H9 (cell line): Measurements from ENCODE around the gene ST8SIA6. TPM values are rescaled to one million over a fixed set of nuclear protein-coding genes. Genes with fewer than 3 reads are reported as not detected.

ENCODE experiments used
- DNase-seq: peaks from one replicate; pipeline ENCODE4 v3.0.0-alpha.2; 2017
- H2AFZ ChIP-seq: one replicate; pipeline ENCODE4 v1.6.1; 2013; ENCODE audit warnings: mild to moderate bottlenecking, low read length, control low read depth, moderate library complexity
- H2AK5ac ChIP-seq: 2 replicates; pipeline ENCODE4 v1.6.1; 2013; ENCODE audit warnings: low read length, control low read depth, mixed read lengths; ENCODE audit not compliant: insufficient read length
- H2BK120ac ChIP-seq: one replicate; pipeline ENCODE4 v1.6.1; 2013; ENCODE audit warnings: low read depth, mild to moderate bottlenecking, low read length, control low read depth, inconsistent platforms; ENCODE audit not compliant: poor library complexity, severe bottlenecking
- H2BK12ac ChIP-seq: 2 replicates; pipeline ENCODE4 v1.6.1; 2013; ENCODE audit warnings: low read length, control low read depth, mixed read lengths, low read depth; ENCODE audit not compliant: insufficient read length
- H2BK15ac ChIP-seq: 2 replicates; pipeline ENCODE4 v1.6.1; 2013; ENCODE audit warnings: low read depth, low read length, control low read depth
- H2BK20ac ChIP-seq: one replicate; pipeline ENCODE4 v1.6.1; 2013; ENCODE audit warnings: low read depth, mild to moderate bottlenecking, low read length, control low read depth, inconsistent platforms; ENCODE audit not compliant: poor library complexity, severe bottlenecking
- H2BK5ac ChIP-seq: 2 replicates; pipeline ENCODE4 v1.6.1; 2013; ENCODE audit warnings: low read length, control low read depth, mixed read lengths; ENCODE audit not compliant: insufficient read length
- H3K14ac ChIP-seq: 2 replicates; pipeline ENCODE4 v1.6.1; 2013; ENCODE audit warnings: low read length, control low read depth; ENCODE audit not compliant: insufficient read depth
- H3K18ac ChIP-seq: 2 replicates; pipeline ENCODE4 v1.6.1; 2013; ENCODE audit warnings: low read depth, mild to moderate bottlenecking, mixed read lengths, low read length, control low read depth; ENCODE audit not compliant: insufficient read length
- H3K23ac ChIP-seq: 2 replicates; pipeline ENCODE4 v1.6.1; 2013; ENCODE audit warnings: low read length, control low read depth, mixed read lengths, low read depth; ENCODE audit not compliant: insufficient read length
- H3K23me2 ChIP-seq: 2 replicates; pipeline ENCODE4 v1.6.1; 2013; ENCODE audit warnings: low read depth, mild to moderate bottlenecking, mixed read lengths, low read length, control low read depth; ENCODE audit not compliant: insufficient read length, poor library complexity, severe bottlenecking
- H3K27ac ChIP-seq: 2 replicates; pipeline ENCODE4 v1.5.1; 2013; ENCODE audit warnings: low read length, control low read depth, mixed read lengths, low read depth; ENCODE audit not compliant: insufficient read length
- H3K27me3 ChIP-seq: 2 replicates; pipeline ENCODE4 v1.6.1; 2013; ENCODE audit warnings: low read length, control low read depth, inconsistent platforms; ENCODE audit not compliant: insufficient read depth
- H3K4ac ChIP-seq: 2 replicates; pipeline ENCODE4 v1.6.1; 2013; ENCODE audit warnings: low read depth, mild to moderate bottlenecking, control low read depth, inconsistent platforms, low read length, moderate library complexity
- H3K4me1 ChIP-seq: 2 replicates; pipeline ENCODE4 v1.6.1; 2013; ENCODE audit warnings: low read length, control low read depth, inconsistent platforms; ENCODE audit not compliant: insufficient read depth
- H3K4me2 ChIP-seq: 2 replicates; pipeline ENCODE4 v1.6.1; 2013; ENCODE audit warnings: low read length, control low read depth, mixed read lengths; ENCODE audit not compliant: insufficient read length, insufficient read depth
- H3K56ac ChIP-seq: 2 replicates; pipeline ENCODE4 v1.6.1; 2013; ENCODE audit warnings: low read depth, mild to moderate bottlenecking, mixed read lengths, low read length, control low read depth; ENCODE audit not compliant: insufficient read length
- H3K79me1 ChIP-seq: 2 replicates; pipeline ENCODE4 v1.6.1; 2013; ENCODE audit warnings: low read depth, mild to moderate bottlenecking, moderate library complexity, low read length, control low read depth, inconsistent platforms; ENCODE audit not compliant: insufficient read depth, poor library complexity, severe bottlenecking
- H3K79me2 ChIP-seq: 2 replicates; pipeline ENCODE4 v1.6.1; 2013; ENCODE audit warnings: low read length, control low read depth, inconsistent platforms; ENCODE audit not compliant: insufficient read depth
- H3K9ac ChIP-seq: 2 replicates; pipeline ENCODE4 v1.6.1; 2013; ENCODE audit warnings: low read length, control low read depth, mixed read lengths; ENCODE audit not compliant: insufficient read length; ENCODE audit errors: extremely low read depth
- H3K9me3 ChIP-seq: one replicate; pipeline ENCODE4 v1.6.1; 2013; ENCODE audit warnings: low read depth, low read length, inconsistent platforms; ENCODE audit not compliant: control insufficient read depth
- H3T11ph ChIP-seq: one replicate; pipeline ENCODE4 v1.6.1; 2013; ENCODE audit warnings: mild to moderate bottlenecking, low read length, control low read depth, inconsistent platforms
- H4K20me1 ChIP-seq: one replicate; pipeline ENCODE4 v1.6.1; 2013; ENCODE audit not compliant: control insufficient read depth, insufficient read length, insufficient read depth
- H4K5ac ChIP-seq: 2 replicates; pipeline ENCODE4 v1.6.1; 2013; ENCODE audit warnings: low read depth, mild to moderate bottlenecking, mixed read lengths, low read length, control low read depth; ENCODE audit not compliant: insufficient read length
- H4K8ac ChIP-seq: replicated peaks from 2 replicates; pipeline ENCODE4 v1.6.1; 2013; ENCODE audit warnings: low read length, control low read depth, mixed read lengths, low read depth; ENCODE audit not compliant: insufficient read length
- H4K91ac ChIP-seq: 2 replicates; pipeline ENCODE4 v1.6.1; 2013; ENCODE audit warnings: low read depth, mild to moderate bottlenecking, moderate library complexity, mixed read lengths, low read length, control low read depth; ENCODE audit not compliant: insufficient read length
- H3K27ac Mint-ChIP-seq, 3 experiments: 2 replicates in 2 of 3; 3 replicates in 1 of 3; pipeline ENCODE4 v1.8.0; 2020 to 2021; ENCODE audit warnings: mixed read lengths in 3 of 3, mild to moderate bottlenecking in 1 of 3, moderate library complexity in 1 of 3
- H3K27me3 Mint-ChIP-seq: 2 replicates; pipeline ENCODE4 v1.8.0; 2021; ENCODE audit warnings: low read depth, mild to moderate bottlenecking, moderate library complexity, mixed read lengths
- H3K36me3 Mint-ChIP-seq, 3 experiments: 2 replicates in 2 of 3; 3 replicates in 1 of 3; pipeline ENCODE4 v1.8.0; 2020 to 2021; ENCODE audit warnings: low read depth in 3 of 3, mixed read lengths in 3 of 3; ENCODE audit not compliant: insufficient read depth in 1 of 3
- H3K4me1 Mint-ChIP-seq, 2 experiments: 2 replicates each; pipeline ENCODE4 v1.8.0; 2020; ENCODE audit warnings: mixed read lengths in 2 of 2
- H3K4me3 Mint-ChIP-seq, 2 experiments: 2 replicates in 1 of 2; 3 replicates in 1 of 2; pipeline ENCODE4 v1.8.0; 2020 to 2021; ENCODE audit warnings: mild to moderate bottlenecking in 2 of 2, mixed read lengths in 2 of 2, moderate library complexity in 1 of 2
- H3K9me3 Mint-ChIP-seq, 2 experiments: 2 replicates in 1 of 2; 3 replicates in 1 of 2; pipeline ENCODE4 v1.8.0; 2020; ENCODE audit warnings: mild to moderate bottlenecking in 2 of 2, mixed read lengths in 2 of 2, moderate library complexity in 1 of 2
- CTCF ChIP-seq: fragments of 200-600 bp; sonication (generic); conservative IDR thresholded peaks from 3 replicates; pipeline ENCODE4 v1.8.0; 2021; ENCODE audit warnings: antibody characterized with exemption, mild to moderate bottlenecking
- total RNA-seq: library from RNA; stranded (reverse); gene quantifications from 2 replicates; pipeline ENCODE4 v1.2.1, GENCODE V29; 2021

Gene ST8SIA6
- total RNA-seq, 1 experiment from 2014 or later, result 0.37 TPM

- H3K4me2 ChIP-seq, result no peak overlapping the region
- H3K56ac ChIP-seq, result no peak overlapping the region
- Mint-ChIP-seq H3K27ac (no peak overlapping the region), H3K36me3 (peaks cover 6 to 23% (median 14%) of the 10 kb centered on the region in 3 experiments), H3K27me3 (peaks cover 22% of the 10 kb centered on the region), H3K4me1 (peaks cover 12% of the 10 kb centered on the region in 2 experiments), H3K4me3 (no peak overlapping the region), H3K9me3 (peaks cover 21% of the 10 kb centered on the region in 2 experiments)
- H4K5ac ChIP-seq, result no peak overlapping the region
- no peak overlapping the region for H2AK5ac ChIP-seq
- no peak overlapping the region for H4K91ac ChIP-seq
- no peak overlapping the region for H2BK20ac ChIP-seq
- no peak overlapping the region for H3K4ac ChIP-seq
- no peak overlapping the region for H3K27ac ChIP-seq
- no peak overlapping the region for H3K18ac ChIP-seq
- no peak overlapping the region for H2BK12ac ChIP-seq
- no peaks in the 10 kb centered on the region for H3K79me2 ChIP-seq
- no peaks in the 10 kb centered on the region for H4K20me1 ChIP-seq
- no peak overlapping the region for H2BK120ac ChIP-seq
- peaks cover 7% of the 10 kb centered on the region for H3K9me3 ChIP-seq
- no peak overlapping the region for H2BK5ac ChIP-seq
- no peak overlapping the region for H2AFZ ChIP-seq
- no peak overlapping the region for H2BK15ac ChIP-seq
- no peak overlapping the region for H3K9ac ChIP-seq
- no peak for DNase-seq
- no peaks in the 10 kb centered on the region for H3K79me1 ChIP-seq
- H3K4me1 ChIP-seq, result no peaks in the 10 kb centered on the region
- H3K23ac ChIP-seq, result no peak overlapping the region
- no peak for TF ChIP-seq CTCF
- no peaks in the 10 kb centered on the region for H3K23me2 ChIP-seq
- no peaks in the 10 kb centered on the region; the same call in 1 of the 2 replicates for H3K27me3 ChIP-seq
- no peak overlapping the region for H3T11ph ChIP-seq
- H4K8ac ChIP-seq, result no peak overlapping the region
- H3K14ac ChIP-seq, result no peak overlapping the region
Measured at GRCh38 chr10:17460756-17461155, 6.4 kb upstream of the ST8SIA6 start.
